HG02610 (cell line): Measurements from ENCODE around the gene PNMA6F.

ENCODE experiments used
- ATAC-seq: cut with Tn5 transposase; IDR thresholded peaks from one replicate; pipeline ENCODE4 v1.9.1; 2021; ENCODE audit warnings: mild to moderate bottlenecking, moderate library complexity; ENCODE audit not compliant: unreplicated experiment

PNMA6F gene

GRCh38 chrX:153321381-153322124, at the start of gene PNMA6F:
Gene PNMA6F, minus strand, starts transcription at chrX:153321767. Its CDS starts 1,093 bp downstream, at chrX:153320674.
- no peak for ATAC-seq

GRCh38 chrX:153371256-153371655, 49.7 kb upstream of the PNMA6F start:
- no peak for ATAC-seq

GRCh38 chrX:153370293-153371055, 48.9 kb upstream of the PNMA6F start:
- no peak for ATAC-seq

- ATAC-seq, result no peak
Measured at GRCh38 chrX:153366878-153367538, 45.4 kb upstream of the PNMA6F start.

GRCh38 chrX:153366119-153366518, 44.6 kb upstream of the PNMA6F start:
- ATAC-seq, result no peak

- no peak for ATAC-seq
Measured at GRCh38 chrX:153365670-153366069, 44.1 kb upstream of the PNMA6F start.

GRCh38 chrX:153361781-153362397, 40.3 kb upstream of the PNMA6F start:
- ATAC-seq, result no peak

GRCh38 chrX:153357877-153358276, 36.3 kb upstream of the PNMA6F start:
- no peak for ATAC-seq

- no peak for ATAC-seq
Measured at GRCh38 chrX:153353416-153353815, 31.8 kb upstream of the PNMA6F start.

- ATAC-seq, result no peak
Measured at GRCh38 chrX:153352858-153353257, 31.3 kb upstream of the PNMA6F start.

GRCh38 chrX:153351981-153352380, 30.4 kb upstream of the PNMA6F start:
- ATAC-seq, result no peak

- ATAC-seq, result no peak
Measured at GRCh38 chrX:153349952-153350351, 28.4 kb upstream of the PNMA6F start.

GRCh38 chrX:153348421-153348820, 26.9 kb upstream of the PNMA6F start:
- no peak for ATAC-seq

- no peak for ATAC-seq
Measured at GRCh38 chrX:153347530-153347929, 26.0 kb upstream of the PNMA6F start.

GRCh38 chrX:153343674-153344073, 22.1 kb upstream of the PNMA6F start:
- ATAC-seq, result no peak

GRCh38 chrX:153342762-153343558, 21.4 kb upstream of the PNMA6F start:
- no peak for ATAC-seq

- ATAC-seq, result no peak
Measured at GRCh38 chrX:153340111-153340510, 18.5 kb upstream of the PNMA6F start.

GRCh38 chrX:153339662-153340061, 18.1 kb upstream of the PNMA6F start:
- ATAC-seq, result no peak

GRCh38 chrX:153338836-153339235, 17.3 kb upstream of the PNMA6F start:
- ATAC-seq, result no peak

GRCh38 chrX:153336988-153337387, 15.4 kb upstream of the PNMA6F start:
- ATAC-seq, result no peak
